ENCODE data around the gene SC5D. TPM values are rescaled to one million over a fixed set of nuclear protein-coding genes. Genes with fewer than 3 reads are reported as not detected.

The SC5D gene, protein sequence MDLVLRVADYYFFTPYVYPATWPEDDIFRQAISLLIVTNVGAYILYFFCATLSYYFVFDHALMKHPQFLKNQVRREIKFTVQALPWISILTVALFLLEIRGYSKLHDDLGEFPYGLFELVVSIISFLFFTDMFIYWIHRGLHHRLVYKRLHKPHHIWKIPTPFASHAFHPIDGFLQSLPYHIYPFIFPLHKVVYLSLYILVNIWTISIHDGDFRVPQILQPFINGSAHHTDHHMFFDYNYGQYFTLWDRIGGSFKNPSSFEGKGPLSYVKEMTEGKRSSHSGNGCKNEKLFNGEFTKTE
- 183 TPM for total RNA-seq

DNA sequence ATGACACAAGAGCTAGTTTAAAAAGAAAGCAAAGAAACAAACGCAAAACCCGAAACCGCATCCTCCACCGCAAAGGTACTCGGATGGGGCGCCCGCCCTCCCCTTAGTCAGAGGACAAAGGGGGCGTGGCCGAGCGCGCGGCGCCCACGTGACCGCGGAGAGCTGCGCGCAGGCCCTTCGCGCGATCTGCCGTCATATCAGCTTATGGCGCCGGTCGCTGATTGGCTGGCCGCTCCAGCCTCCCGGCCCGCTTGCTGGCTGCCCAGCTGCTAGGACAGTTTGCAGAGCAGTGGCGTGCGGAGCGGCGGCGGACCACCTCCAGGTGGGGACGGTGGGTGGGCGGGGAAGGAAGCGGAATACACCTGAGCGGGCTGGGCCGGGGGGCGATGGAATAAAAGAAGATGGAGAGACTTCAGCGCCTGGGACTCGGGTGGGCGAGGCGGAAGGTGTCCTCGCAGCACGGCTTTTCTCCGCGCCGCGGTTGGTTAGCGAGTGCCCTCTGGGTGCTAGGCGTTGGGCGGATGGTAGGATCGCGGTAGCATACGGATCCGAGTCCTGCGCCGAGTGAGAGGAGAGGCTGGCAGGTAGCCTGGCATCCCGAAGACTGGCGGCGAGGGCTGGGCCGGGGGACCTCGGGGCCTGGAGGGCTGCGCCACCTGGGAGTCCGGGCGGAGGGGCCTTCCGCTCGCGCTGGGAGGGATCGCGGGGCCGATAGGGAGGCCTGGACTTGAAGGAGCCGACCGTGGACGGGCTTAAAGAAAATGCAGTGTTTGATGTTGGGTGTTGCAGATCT is at the start of gene SC5D:
Gene SC5D (plus strand): TSS at position 277 of the 793 bp plus-strand sequence. CDS start 10,605 bp downstream, outside the sequence.

Other genes starting within 250 kb of the SC5D start
- gene TECTA, start 191.5 kb upstream of the SC5D start, total RNA-seq, result 8.1 TPM
- gene SORL1, start 159.5 kb downstream of the SC5D start, total RNA-seq, result 116 TPM